Muscle layer of colon (tissue), 2 donors: ENCODE measurements around the gene PPFIA3.

Experiments
- H3K27ac ChIP-seq: one replicate; pipeline ENCODE4 v1.7.0; 2013; ENCODE audit warnings: low read depth, mild to moderate bottlenecking, low read length, moderate library complexity
- H3K27me3 ChIP-seq, 2 donors: one replicate each; pipeline ENCODE4 v1.7.0; 2013; ENCODE audit warnings: low read length in 2 of 2, mild to moderate bottlenecking in 2 of 2; ENCODE audit not compliant: insufficient read depth in 2 of 2, control insufficient read depth in 1 of 2
- H3K36me3 ChIP-seq: one replicate; pipeline ENCODE4 v1.7.0; 2013; ENCODE audit warnings: mild to moderate bottlenecking, low read length; ENCODE audit not compliant: insufficient read depth
- H3K4me1 ChIP-seq: one replicate; pipeline ENCODE4 v1.7.0; 2013; ENCODE audit warnings: mild to moderate bottlenecking, low read length; ENCODE audit not compliant: insufficient read depth
- H3K4me3 ChIP-seq, 2 donors: one replicate each; pipeline ENCODE4 v1.7.0; 2013; ENCODE audit warnings: low read length in 2 of 2, low read depth in 1 of 2, mild to moderate bottlenecking in 1 of 2, moderate library complexity in 1 of 2
- H3K9ac ChIP-seq: one replicate; pipeline ENCODE4 v1.7.0; 2013; ENCODE audit warnings: low read length
- H3K9me3 ChIP-seq: one replicate; pipeline ENCODE4 v1.7.0; 2013; ENCODE audit warnings: mild to moderate bottlenecking, low read length
- donor health status: abdominal sarcoma.
- donor health status: Adenocarcinoma of cecum.

PPFIA3 gene

DNA sequence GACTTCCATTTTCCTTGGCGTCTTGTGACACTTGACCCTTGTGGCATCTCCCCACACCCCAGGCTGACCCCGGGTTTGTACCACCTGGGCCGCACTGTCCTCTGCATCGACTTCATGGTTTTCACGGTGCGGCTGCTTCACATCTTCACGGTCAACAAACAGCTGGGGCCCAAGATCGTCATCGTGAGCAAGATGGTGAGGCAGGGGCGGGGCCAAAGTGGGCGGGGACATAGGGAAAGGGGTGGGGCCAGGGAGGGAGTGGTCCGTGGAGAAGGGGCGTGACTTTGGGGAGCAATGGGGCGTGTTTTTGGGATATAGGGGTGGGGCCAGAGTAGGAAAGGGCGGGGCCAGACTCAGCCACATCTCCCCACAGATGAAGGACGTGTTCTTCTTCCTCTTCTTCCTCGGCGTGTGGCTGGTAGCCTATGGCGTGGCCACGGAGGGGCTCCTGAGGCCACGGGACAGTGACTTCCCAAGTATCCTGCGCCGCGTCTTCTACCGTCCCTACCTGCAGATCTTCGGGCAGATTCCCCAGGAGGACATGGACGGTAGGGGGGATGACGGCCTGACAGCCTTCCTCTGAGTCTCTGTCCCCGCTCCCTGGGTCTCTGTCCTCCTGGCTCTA is 81.0 kb downstream of the PPFIA3 start:
- no peak overlapping the region for H3K4me3 ChIP-seq
- H3K4me1 ChIP-seq: no peaks in the 10 kb centered on the region
- peaks cover 15% of the 10 kb centered on the region for H3K36me3 ChIP-seq
- no peaks in the 10 kb centered on the region for H3K9me3 ChIP-seq
- no peak overlapping the region for H3K27ac ChIP-seq
- no peak overlapping the region for H3K9ac ChIP-seq
- no peaks in the 10 kb centered on the region for H3K27me3 ChIP-seq
